Femur (tissue), 1 donor: Measurements from ENCODE around the gene PRKCE.
"Not testable (repeated sequence)": the region's sequence is repeated elsewhere in the genome, so short reads cannot be mapped to it uniquely, and the experiment has no call there.

Experiments used
- DNase-seq: peaks from one replicate; pipeline ENCODE4 v3.0.0-alpha.2; 2017

The PRKCE gene

DNA sequence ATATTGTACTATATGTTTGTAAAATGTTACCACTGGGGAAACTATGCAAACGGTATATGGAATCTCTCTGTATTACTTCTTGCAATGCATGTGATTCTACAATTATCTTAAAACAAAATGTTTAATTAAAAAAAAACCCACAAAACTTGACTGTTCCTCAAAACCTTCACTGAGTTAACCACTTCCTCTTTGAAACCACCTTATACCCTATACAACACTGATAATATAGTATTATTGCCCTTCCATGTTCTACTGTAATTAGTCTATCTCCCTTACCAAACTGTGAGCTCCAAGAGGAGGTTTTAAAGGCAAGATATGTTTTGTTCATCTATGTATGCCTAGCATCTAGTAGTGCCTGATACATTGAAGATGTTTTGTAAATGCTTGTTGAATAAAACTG lies 572.0 kb downstream of the PRKCE start:
- DNase-seq = not testable (repeated sequence)

GRCh38 chr2:46225150-46225625 lies 573.7 kb downstream of the PRKCE start:
- DNase-seq = no peak

- no peak for DNase-seq
Observed at GRCh38 chr2:46225730-46226129, 574.3 kb downstream of the PRKCE start.

- no peak for DNase-seq
Observed at GRCh38 chr2:46226620-46227019, 575.1 kb downstream of the PRKCE start.

DNA sequence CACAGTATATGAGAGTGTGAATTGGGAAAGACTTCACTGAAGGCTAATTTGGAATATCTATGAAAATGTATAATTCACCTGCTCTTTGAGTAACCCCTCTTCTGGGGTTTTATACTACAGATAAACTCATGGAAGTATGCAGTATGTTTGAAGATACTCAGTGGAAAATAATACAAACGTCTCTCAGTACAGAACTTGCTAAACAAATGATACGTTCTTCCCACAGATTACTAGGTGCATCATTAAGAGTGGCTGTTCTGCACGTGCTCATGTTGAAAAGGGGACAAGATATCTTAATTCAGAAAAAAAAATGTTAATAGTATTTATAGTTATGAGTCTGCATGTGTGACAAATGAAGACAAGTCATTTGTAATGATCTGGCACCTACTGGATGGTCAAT lies 575.5 kb downstream of the PRKCE start:
- no peak for DNase-seq

DNA sequence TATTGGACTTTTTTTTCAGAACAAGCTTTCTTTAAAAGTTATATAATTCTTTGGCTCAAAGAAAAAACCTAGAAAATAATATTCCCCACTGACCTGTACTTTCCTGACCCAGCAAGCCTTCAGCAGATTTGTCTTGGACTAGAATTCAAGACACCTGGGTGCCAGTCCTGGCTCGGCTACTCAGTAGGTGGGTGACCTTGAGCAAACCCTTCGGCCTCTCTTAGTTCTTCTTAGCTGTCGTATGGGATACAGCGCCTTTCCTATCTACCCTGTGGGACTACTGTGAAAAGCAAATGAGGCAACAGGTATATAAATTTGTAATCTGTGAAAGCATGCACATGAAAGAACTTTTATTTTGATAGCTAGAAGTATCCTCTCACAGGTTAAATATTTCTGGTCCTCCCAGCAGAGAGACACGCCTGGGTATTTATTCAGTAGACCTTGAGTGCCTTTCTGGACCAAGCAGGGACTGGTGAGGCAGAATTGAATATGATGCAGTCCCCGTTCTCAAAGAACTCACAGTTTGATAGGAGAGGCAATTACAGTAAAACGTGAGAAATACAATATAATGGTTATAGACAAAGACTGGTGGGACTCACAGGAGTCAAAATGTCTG lies 576.3 kb downstream of the PRKCE start:
- DNase-seq = no peak

GRCh38 chr2:46229134-46230063 lies 577.9 kb downstream of the PRKCE start:
- no peak for DNase-seq

- no peak for DNase-seq
Observed at GRCh38 chr2:46230115-46230571, 578.7 kb downstream of the PRKCE start.

DNA sequence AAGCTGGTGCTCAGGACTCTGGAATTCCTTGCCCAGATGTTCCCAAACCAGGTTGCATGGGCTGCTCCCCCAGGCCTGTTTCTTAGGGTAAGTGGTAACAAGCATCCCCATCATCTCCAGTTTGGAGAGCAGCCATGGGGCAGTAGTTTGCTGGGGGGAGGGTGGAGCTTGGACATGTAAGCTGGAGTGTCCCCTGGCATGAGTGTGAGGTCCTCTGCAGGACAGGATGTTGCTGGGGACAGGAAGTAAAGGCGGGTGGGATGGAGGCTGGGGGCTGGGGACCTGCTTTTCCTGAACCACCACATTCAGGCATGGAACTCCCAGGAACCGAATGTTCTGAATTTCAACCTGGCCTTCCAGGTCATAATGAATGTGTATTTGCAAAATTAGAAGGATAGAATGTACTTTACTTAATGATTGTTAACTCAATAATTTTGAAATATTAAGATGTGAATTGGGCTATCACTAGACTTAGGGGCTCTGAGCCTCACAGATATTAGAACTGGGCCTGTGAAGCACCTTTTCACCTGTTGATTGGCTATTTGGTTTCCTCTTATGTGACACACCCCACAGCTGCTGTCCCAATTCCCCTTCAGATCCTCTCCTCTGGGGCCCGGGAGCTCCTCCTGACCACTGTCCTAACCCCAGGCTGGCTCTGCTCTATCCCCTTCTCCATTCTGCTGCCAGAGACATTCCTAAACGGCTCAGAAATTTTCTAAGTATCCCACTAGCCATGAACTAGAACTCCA lies 579.4 kb downstream of the PRKCE start:
- DNase-seq = no peak

- DNase-seq = no peak
Observed at GRCh38 chr2:46231721-46232120, 580.2 kb downstream of the PRKCE start.

- DNase-seq = no peak
Observed at GRCh38 chr2:46232860-46233259, 581.4 kb downstream of the PRKCE start.

- DNase-seq = no peak
Observed at GRCh38 chr2:46236006-46236875, 584.8 kb downstream of the PRKCE start.

GRCh38 chr2:46236876-46237859 lies 585.7 kb downstream of the PRKCE start:
- no peak for DNase-seq
